GM18907 (cell line): ENCODE results near the gene PDZD2.
"Not testable (repeated sequence)": the region's sequence is repeated elsewhere in the genome, so short reads cannot be mapped to it uniquely, and the experiment has no call there.

Experiments used
- ATAC-seq: cut with Tn5 transposase; IDR thresholded peaks from one replicate; pipeline ENCODE4 v1.9.1; 2021; ENCODE audit warnings: mild to moderate bottlenecking, moderate library complexity; ENCODE audit not compliant: unreplicated experiment

PDZD2 gene

DNA sequence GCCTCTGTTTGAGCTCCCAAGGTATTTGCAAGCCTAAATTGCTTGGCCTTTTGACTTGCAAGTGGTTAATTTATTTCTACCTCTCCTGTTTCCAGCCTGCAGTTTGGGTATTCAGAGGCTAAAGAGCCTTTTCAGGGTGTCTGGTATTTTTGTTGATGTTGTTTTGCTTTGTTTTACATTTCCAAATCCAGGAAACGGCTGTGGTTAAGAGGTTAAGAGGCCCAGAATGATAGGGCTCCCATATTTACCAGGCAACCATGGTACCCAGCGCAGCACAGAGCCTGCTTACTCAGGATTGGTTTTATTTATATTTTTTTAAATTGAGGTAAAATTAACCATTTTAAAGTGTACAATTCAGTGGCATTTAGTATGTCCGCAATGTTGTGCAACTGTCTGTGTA is 92.1 kb downstream of the PDZD2 start:
- ATAC-seq: no peak

DNA sequence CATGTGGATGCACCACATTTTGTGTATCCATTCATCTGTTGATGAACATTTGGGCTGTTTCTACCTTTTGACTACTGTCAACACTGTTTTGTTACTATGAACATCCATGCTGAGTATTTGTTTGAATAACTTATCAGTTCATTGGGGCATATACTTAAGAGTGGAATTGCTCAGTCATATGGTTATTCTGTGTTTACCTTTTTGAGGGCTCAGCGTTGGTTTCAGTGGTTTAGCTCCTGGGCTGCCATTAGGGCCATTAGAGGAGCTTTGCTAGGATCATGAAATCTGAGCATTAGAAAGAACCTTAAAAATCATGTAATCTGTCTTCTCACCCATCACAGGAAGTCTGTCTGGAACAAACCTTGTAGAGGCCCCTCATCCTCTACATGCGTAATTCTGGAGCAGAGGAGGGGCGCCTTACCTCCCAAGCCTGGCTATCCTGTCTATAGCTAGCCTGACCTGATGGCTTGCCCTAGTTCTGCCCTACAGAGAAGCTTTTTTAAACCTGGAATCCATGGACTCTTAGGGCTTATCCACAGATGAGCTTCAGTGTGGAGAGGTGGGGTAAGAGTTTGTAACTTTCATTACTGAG is 92.9 kb downstream of the PDZD2 start:
- ATAC-seq: no peak

DNA sequence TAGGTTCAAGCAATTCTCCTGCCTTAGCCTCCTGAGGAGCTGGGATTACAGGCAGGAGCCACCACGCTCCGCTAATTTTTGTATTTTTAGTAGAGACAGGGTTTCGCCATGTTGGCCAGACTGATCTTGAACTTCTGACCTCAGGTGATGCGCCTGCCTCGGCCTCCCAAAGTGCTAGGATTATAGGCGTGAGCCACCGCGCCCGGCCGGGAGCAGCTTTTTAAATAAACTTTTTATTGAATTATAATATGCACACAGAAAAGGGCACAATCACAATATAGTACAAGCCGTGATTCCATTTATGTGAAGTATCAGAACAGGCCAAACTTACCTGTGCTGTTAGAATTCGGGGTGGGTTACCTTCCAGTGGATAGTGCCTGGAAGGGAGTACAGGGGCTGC is 93.9 kb downstream of the PDZD2 start:
- ATAC-seq: not testable (repeated sequence)

DNA sequence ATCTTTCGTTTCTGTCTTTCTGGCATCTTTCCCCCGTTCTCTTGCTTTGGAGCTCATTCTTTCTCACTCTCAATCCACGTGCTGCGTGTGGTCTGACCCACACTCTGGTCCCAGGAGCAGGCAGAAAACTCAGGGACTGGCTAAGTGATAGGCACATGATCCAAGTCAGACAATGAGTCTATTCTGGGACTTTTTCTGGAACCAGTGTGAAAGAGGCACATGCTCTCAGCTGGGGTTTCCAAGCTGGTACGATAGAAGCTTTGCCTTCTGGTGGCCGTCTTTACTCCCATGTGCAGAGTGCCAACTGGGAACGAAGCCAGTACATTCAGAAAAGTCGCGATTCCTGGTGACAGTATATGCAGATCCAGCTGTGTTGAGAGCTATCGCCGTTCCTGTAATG is 94.4 kb downstream of the PDZD2 start:
- ATAC-seq: no peak

DNA sequence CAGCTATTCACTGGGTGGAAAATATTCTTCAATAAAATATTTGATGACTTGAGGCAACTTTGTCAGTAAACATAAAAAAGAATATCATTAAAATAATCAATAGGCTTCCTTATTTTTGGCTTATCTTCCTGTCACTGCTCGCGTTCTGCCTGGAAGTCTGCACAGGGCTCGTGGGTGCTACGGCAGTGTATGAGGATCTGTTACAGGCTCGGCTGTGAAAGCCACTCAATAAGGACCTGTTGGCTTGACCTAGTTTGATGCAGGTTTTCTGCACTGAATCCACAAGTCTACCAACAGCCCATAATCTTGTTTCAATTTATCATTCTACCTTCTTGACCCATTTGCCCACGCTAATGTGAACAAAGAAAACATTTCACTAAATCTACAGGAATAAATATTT is 97.2 kb downstream of the PDZD2 start:
- no peak for ATAC-seq

DNA sequence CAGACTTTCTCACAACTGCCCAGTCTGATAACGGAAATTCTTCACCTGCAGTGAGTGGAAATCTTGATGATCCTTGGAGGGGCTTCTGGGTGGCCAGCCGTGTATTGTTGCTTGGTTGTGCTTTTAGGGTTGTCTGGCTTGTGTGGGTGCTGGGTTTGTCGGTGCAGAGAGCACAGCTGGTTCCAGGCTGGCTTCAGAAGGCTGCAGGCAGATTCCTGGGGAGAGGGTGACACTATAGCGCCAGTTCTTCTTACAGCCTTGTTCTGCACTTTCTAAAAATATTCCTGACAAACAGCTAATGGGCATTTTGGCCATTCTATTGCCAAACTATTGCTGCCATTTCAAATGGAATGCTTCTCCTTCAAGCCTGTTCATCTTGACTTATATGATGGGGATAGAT is 99.3 kb downstream of the PDZD2 start:
- no peak for ATAC-seq

DNA sequence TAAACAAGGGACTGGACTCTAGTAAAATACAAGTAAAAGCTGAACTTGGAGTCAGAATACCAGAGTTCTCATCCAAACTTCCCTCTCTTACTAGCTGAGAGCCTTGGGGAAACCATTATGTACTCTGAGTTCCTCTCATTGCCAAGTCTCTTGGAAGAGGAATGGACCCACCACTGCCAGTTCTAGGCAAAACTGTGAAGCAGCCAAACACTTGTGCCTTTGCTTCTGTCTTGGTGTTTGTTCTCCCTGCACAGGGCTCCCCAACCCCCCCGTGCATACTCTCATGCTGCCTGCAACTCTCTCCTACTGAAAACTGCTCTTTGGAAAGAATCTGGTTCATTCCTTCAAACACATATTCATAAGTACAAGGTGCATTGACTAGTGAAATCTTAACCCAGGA is 102.6 kb downstream of the PDZD2 start:
- ATAC-seq: no peak

DNA sequence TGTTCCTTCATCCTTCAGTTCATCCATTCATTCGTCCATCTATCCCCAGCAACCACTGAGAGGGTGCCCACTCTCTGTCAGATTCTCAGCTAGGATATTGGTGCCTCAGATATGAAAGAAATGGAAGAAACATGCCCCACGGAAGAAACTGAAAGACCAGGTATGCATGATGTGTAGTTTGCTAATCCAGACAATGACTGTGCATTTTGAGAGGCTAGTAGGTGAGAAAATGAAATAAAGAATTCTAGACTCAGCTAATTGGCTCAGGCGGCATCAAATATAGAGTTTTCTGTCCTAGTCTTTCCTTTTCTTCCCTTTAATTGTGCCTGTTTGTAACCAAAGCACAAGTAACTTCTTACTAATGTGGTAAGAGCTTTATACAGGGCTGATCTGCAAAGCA is 104.7 kb downstream of the PDZD2 start:
- ATAC-seq: no peak

DNA sequence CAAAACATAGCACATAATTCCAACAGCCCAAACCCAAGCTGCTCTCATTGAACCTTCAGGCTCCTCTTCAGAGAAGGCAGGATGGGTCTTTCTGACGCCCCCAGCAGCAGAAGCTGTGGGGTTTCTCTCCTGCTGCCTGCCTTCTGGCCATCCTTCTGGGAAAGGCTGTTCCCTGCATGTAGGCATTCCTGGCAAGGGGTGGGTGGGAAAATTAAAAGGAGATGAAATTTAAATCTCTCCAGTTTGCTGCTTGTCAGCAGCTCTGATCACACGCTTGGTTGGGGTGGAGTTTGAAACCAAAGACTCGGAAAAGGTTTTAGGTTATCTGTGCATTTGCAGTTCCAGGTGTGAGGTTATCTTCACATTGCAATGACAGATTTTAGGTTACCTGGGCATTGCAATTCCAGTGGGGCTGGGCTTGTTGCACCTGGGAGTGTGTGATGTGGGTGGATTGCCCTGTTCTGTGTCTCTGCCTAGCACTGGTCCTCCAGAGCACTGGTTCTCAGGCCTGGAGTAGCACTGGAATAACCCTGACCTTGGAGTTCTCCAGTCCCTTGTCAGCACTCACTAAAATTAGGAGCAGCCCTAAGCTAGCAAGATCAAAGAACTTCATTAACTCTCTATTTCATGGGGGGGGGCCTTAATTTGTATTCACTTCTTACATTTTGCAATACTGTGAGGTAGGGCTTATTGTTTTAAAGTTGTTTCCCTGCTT is 109.7 kb downstream of the PDZD2 start:
- no peak for ATAC-seq

DNA sequence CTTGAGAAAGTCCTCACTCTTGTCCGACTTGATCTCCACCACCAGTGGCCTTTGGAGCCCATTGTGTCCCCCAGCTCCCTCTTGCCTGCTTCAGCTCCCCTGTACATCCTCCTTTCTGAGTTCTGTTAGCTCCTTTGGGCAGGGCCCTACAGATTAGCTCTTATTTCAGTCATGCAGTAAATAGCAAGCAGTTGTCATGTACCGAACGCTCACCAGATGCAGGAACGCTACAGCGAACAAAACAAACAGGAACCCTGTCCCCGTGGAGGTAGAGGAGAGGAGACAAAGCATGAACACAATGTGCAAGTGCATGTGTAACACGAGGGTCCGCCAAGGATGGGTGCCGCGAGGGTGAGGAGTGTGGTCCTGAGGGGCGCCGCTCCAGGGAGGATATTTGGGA is 111.3 kb downstream of the PDZD2 start:
- ATAC-seq: no peak

DNA sequence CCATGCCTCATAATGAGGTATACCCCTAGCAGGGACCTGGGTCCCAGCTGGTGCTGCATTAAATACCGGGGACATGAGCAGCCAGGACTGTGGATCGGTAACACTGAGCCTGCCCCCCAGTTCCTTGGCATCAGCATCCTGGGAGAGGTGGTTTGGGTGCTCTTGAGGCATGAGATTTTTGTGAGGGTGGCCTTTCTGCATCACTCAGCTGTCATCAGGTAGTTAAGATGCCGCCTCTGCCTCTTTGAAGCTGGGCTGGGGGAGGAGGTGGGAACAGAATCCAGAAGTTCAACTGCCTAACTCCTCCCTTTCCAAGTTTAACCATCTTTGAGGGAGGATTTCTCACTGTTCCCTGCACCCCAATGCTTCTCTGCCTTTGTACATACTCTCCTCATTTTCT is 112.7 kb downstream of the PDZD2 start:
- no peak for ATAC-seq

DNA sequence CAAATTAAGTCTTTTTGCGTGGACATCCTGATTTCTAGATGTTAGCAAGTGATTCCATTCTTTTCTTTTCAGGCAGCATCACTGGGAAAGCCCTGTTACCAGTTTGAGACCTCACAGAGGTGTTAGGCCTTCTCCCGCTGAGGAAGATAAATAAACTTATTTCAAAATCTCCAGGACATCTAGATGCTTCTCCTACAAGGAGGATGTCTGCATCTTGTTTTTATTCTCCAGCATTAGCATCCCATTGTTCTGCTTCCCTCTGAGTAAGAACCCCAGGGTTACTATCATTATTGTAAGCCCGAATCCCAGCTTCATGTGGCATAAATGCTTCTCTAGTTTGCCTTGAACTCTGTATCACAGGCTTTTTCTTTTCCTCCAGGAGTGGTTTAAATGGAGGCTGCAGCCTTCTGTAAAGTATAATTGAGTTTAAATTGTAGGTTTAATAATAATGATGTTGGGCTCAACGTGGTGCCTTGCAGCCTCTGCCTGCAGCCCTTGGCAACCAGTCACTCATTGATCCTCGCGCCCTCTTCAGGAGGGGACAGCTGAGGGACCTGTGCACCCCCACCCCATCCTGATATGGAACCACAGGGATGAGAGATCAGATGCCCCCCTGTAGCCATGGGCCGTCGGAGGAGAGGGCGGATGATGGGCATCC is 114.9 kb downstream of the PDZD2 start:
- no peak for ATAC-seq

DNA sequence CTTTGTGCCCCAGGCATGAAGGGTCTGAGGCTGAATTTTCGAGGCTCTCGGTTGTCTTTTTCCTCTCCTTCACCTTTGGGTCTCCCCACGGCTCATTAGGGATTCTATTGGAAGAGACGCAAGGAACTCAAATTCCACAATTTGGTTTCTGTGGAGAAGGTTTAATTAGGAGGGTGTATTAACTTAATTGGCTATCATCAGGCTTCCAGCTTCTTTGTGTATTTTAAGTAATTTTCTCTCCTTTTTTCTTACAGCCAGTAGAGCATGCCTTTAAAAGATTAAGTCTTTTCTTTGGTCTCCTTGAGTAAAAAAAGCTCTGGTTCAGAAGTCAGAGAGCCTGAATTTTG is 115.4 kb downstream of the PDZD2 start:
- ATAC-seq: no peak

DNA sequence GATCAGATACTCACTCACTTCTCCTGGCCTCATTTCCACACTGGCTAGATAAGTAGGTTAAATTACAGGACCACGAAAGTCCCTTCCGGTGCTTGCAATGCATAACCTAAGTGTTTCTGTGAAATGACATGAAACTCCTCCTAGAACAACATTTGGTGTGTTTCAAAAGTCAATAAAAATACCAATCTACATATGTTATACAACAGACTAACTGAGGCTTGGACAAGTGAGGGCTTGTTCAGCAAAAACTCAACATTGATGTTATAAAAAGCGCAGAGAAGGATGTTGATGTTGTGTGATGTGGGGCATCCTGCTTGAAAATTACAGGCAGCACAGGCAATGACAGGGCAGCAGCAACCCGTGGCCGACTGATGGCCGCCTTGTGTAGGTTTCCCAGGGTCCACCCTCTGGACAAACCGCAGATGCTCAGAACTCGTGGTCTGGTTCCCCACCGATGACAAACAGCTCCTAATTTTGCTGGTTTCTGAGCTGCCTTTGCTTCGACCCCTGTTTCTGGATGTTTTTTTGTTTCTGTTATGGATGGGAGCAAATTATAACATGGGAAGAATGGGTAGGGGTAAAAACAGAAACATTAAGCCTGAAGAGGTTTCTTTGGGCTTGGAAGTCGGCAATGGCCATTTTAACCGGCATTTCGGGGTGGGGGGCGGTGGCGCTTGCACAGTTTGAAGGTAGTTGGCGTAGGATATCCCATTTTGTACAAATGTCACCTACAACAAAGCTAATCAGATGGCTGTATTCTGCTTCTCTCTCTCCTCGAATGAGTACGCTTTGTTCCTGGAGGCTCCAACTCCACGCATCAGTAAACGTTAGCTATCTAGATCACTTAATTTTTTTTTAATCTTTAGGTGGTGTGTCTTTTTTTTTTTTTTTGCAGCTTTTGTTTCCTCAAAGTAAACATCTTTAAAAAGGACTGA is 116.1 kb downstream of the PDZD2 start:
- no peak for ATAC-seq

DNA sequence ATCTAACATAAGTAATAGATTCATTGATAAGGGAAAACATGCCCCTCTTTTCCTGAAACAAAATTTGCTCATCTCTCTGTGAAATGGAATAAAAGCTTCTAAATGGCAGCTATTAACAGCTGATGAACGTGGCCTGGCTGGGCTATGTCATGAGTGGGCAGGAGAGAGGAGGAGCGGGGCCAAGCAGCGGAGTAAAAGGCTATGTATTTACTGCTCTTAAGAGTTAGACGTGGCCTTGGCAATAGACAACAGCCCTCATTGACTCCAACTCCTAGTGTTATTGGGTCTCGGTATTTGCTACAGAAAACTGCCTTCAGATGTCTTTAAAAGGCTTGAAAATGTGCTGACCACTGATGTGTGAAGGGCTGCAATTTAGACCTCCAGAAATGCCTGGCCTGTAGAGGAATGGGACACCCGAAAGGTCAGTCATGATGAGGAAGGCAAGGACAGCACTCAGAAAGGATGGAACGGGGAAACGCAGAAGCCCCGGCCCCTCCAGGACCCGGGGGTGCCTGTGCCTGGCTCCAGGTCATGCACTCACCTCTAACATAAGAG is 116.8 kb downstream of the PDZD2 start:
- ATAC-seq: no peak

DNA sequence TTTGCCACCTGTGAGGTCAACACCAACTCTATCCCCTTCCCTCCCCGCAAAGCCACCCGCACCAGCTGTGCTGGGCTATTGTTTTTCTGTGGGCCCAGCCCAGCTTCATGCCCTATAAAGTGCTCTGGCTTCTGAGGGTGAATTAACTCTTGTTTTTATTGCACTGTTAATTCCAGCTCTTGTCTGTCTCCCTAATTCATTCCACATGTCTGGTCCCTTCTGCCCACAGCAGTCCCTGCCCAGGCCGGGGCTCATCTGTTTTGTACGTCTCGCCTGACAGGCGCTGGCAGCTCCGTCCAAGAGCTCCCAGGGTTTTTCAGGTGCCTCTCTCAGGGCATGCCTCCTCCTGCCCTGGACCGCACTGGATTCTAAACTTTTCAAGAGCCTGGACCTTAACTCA is 118.9 kb downstream of the PDZD2 start:
- no peak for ATAC-seq

DNA sequence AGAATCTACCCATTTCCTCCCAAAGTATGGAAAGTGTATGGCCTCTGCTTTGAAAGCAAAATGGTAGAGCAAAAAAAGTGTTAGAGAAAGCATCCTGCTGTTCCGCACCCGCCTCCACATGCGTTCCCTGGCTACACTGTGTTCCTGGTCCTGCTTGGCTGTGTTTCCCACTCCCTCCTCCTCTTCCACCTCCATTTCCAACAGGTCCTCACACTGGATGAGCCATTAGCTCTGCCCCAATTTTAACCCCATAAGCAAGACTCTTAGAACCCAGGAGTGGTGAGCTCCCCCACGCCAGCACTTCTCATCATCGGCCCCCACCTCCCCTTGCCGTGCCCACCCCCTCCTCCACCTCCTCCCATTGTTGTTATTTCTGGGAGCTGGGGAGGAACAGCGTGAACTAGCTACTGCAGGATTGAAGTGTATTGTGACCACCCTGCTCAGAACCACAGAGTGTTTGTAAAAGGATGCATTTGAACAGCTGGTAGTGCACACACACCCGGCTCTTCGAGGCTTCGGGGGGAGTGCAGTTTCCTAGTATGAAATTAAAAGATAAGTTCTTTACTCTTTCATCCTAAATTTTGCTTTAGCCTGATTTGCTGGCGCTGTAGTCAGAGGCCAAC is 120.0 kb downstream of the PDZD2 start:
- no peak for ATAC-seq

DNA sequence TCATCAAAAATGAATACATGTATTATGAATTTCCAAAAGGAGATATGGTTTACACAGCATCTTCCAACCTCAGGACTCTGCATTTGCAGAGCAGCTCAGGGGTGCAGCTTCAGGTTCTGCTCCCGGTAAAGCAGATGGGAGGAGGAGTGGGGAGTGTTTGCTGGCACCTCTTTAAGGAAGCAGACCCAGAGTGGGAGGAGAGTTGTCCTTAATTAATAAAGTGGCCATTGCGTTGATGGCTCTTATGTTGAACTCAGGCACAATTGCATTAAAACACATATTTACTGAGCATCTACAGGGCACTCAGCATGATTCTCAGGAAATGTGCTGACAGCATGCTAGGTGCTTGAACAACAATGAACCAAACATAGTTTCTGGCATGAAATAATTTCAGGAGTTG is 121.0 kb downstream of the PDZD2 start:
- ATAC-seq: no peak

DNA sequence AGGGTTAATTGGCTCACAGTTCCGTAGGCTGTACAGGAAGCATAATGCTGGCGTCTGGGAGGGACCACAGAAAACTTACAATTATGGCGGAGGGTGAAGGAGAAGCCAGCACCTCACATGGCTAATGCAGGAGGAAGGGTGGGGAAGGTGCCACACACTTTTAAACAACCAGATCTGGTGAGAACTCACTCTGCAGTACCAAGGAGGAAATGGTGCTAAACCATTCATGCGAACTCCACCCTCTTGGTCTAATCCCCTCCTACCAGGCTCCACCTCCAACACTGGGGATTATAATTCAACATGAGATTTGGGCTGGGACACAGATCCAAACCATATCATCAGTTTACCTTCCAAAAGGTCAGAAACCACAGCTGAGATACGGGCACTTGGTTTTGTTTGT is 122.9 kb downstream of the PDZD2 start:
- ATAC-seq: no peak

DNA sequence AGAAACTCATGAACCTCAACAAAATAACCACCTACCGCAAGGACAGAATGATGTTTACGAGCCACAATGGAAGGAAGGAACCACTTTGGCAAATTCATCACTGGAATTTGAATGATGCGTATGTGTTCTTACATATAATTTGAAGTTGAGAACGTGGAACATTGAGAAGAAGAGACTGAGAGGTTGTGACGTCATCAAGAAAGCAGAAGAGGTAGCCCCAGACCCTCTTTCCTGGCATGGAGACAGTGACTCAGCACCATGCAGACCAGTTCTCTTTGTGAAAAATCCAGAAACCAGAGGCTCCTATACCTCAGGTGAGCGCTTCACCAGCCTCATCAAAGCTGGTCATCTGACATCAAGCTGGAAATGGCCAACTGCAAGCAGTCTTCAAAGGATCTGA is 124.5 kb downstream of the PDZD2 start:
- no peak for ATAC-seq

DNA sequence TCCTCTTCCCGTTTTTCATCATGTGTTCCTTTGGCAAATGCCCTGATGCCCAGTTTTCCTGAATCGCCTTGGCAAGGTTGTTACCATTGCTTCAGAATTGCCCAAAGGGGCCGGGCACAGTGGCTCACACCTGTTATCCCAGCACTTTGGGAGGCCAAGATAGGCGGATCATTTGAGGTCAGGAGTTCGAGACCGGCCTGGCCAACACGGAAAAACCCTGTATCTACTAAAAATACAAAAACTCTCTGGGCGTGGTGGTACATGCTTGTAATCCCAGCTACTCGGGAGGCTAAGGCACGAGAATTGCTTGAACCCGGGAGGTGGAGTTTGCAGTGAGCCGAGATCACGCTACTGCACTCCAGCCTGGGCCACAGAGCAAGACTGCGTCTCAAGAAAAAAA is 125.8 kb downstream of the PDZD2 start:
- not testable (repeated sequence) for ATAC-seq
